Measurements from ENCODE around the gene PCDHGA8.

DNA sequence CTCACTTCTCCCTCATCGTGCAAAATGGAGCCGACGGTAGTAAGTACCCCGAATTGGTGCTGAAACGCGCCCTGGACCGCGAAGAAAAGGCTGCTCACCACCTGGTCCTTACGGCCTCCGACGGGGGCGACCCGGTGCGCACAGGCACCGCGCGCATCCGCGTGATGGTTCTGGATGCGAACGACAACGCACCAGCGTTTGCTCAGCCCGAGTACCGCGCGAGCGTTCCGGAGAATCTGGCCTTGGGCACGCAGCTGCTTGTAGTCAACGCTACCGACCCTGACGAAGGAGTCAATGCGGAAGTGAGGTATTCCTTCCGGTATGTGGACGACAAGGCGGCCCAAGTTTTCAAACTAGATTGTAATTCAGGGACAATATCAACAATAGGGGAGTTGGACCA is 38.9 kb downstream of the PCDHGA8 start:
- TF ChIP-seq CTCF (IDR thresholded peaks at IDR 0.05) (no peak), POLR2A (IDR thresholded peaks at IDR 0.05) (no peak), POLR2AphosphoS5 (IDR thresholded peaks at IDR 0.05; ENCODE audit: insufficient read depth in 1 of 2, low read depth in 1 of 2) (no peak)
